Testis (tissue), 3 donors: ENCODE data around the gene PIP4P1. TPM values are rescaled to one million over a fixed set of nuclear protein-coding genes. Genes with fewer than 3 reads are reported as not detected.
"Not testable (repeated sequence)": the region's sequence is repeated elsewhere in the genome, so short reads cannot be mapped to it uniquely, and the experiment has no call there.

Experiments used
- DNase-seq: peaks from one replicate; pipeline ENCODE4 v3.0.0-alpha.2; 2019
- H3K27ac ChIP-seq, 2 donors: fragments of 200-600 bp; sonication (generic); one replicate each; pipeline ENCODE4 v1.5.1; 2019
- H3K27me3 ChIP-seq: fragments of 200-600 bp; sonication (generic); one replicate; pipeline ENCODE4 v1.5.1; 2019
- H3K36me3 ChIP-seq: fragments of 200-600 bp; sonication (generic); one replicate; pipeline ENCODE4 v1.5.1; 2017; ENCODE audit warnings: low read depth; ENCODE audit errors: missing control alignments
- H3K4me1 ChIP-seq: fragments of 200-600 bp; sonication (generic); one replicate; pipeline ENCODE4 v1.5.1; 2019
- H3K4me3 ChIP-seq, 2 donors: fragments of 200-600 bp; sonication (generic); one replicate each; pipeline ENCODE4 v1.5.1; 2017 to 2019
- H3K9me3 ChIP-seq: fragments of 200-600 bp; sonication (generic); one replicate; pipeline ENCODE4 v1.5.1; 2017
- CTCF ChIP-seq, 3 experiments: fragments of 450-650 bp in 2 of 3; fragments of 200-600 bp in 1 of 3; sonication (generic) in 1 of 3; IDR thresholded peaks; one replicate each; pipeline ENCODE4 v1.5.1; 2016 to 2019; ENCODE audit warnings: antibody characterized with exemption in 3 of 3, mild to moderate bottlenecking in 2 of 3, moderate library complexity in 1 of 3
- POLR2A ChIP-seq: fragments of 450-650 bp; IDR thresholded peaks from one replicate; pipeline ENCODE4 v1.6.1; 2017; ENCODE audit warnings: antibody characterized with exemption, mild to moderate bottlenecking, moderate library complexity
- WGBS, 2 donors: methylation state at CpG; one replicate each; pipeline ENCODE4 v1.1.5; 2018; 5-methylcytosine and 5-hydroxymethylcytosine counted together
- intact Hi-C: fragments of 100-400 bp; cut with DNase I; formaldehyde crosslinking; loops from one replicate; pipeline ENCODE4 v1.15.1; 2023; ENCODE audit warnings: low total_unique reads
- polyA plus RNA-seq: library from polyadenylated mRNA; stranded (reverse); fragments of 350-450 nt; fragmentation: Illumina TruSeq; extraction: RNeasy Lipid Tissue Mini Kit (QIAGEN cat#74804); gene quantifications from one replicate; pipeline ENCODE4 v1.2.3, GENCODE V29; 2014; ENCODE audit warnings: low read depth, low replicate concordance; ENCODE audit not compliant: insufficient read depth
- total RNA-seq, 2 donors: library from RNA; depleted of rRNA; stranded (reverse); fragments of >200 nt; gene quantifications; one replicate each; pipeline ENCODE4 v1.2.3, GENCODE V29; 2016

Gene PIP4P1
- total and polyA plus RNA-seq, 3 donors from 2014 or later, result 33.4 to 50.8 (median 38.8) TPM

GRCh38 chr14:20458031-20458789, 3.0 kb downstream of the PIP4P1 start:
- intact Hi-C loops, result loop anchor here (10.0 kb wide), 1 partner anchor 113 kb away; the partner anchor contains the start of gene PARP2
- Histone ChIP-seq H3K9me3 (no peaks in the 10 kb centered on the region), H3K36me3 (no peaks in the 10 kb centered on the region), H3K4me3 (no peak overlapping the region), H3K27me3 (no peaks in the 10 kb centered on the region), H3K4me1 (peaks cover 23% of the 10 kb centered on the region), H3K27ac (peak overlapping the region in 1 of 2 donors; percentile 14)
- no peak for DNase-seq
- TF ChIP-seq CTCF (IDR thresholded peaks at IDR 0.05), result no peak
- no peak for TF ChIP-seq POLR2A
- 63 to 67% methylated on average over 8 of the region's 8 CpGs for WGBS, 2 donors

DNA sequence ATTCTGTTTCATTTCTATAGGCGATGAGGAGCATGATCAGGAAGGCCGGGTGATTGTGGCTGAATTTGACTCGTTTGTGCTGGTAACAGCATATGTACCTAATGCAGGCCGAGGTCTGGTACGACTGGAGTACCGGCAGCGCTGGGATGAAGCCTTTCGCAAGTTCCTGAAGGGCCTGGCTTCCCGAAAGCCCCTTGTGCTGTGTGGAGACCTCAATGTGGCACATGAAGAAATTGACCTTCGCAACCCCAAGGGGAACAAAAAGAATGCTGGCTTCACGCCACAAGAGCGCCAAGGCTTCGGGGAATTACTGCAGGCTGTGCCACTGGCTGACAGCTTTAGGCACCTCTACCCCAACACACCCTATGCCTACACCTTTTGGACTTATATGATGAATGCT, 4.3 kb downstream of the PIP4P1 start:
- DNase-seq, result no peak

GRCh38 chr14:20455355-20456300, 5.6 kb downstream of the PIP4P1 start:
- intact Hi-C loops, result loop anchor here (10.0 kb wide), 1 partner anchor 111 kb away; the partner anchor contains the start of gene PARP2
- 1% methylated on average over 38 to 39 of the region's 39 CpGs for WGBS, 2 donors
- H3K27ac ChIP-seq, result peak overlapping the region; percentile 84 to 91
- H3K27me3 ChIP-seq, result no peaks in the 10 kb centered on the region
- no peaks in the 10 kb centered on the region for H3K9me3 ChIP-seq
- TF ChIP-seq POLR2A (no peak), CTCF (IDR thresholded peaks at IDR 0.05) (no peak)
- peaks cover 22% of the 10 kb centered on the region for H3K4me1 ChIP-seq
- H3K4me3 ChIP-seq, result peak overlapping the region; percentile 69 to 89
- H3K36me3 ChIP-seq, result no peaks in the 10 kb centered on the region
- DNase-seq, result no peak

More for the DNA sequence above, 4.3 kb downstream of the PIP4P1 start:
- intact Hi-C loops, result loop anchor here (10.0 kb wide), 1 partner anchor 112 kb away; the partner anchor contains the start of gene PARP2
- 80 to 81% methylated on average over 13 of the region's 13 CpGs for WGBS, 2 donors
- Histone ChIP-seq H3K9me3 (no peaks in the 10 kb centered on the region), H3K27me3 (no peaks in the 10 kb centered on the region), H3K27ac (peak overlapping the region in 1 of 2 donors; percentile 14), H3K4me3 (no peak overlapping the region), H3K36me3 (no peaks in the 10 kb centered on the region), H3K4me1 (peaks cover 24% of the 10 kb centered on the region)
- TF ChIP-seq POLR2A (no peak), CTCF (IDR thresholded peaks at IDR 0.05) (no peak)

GRCh38 chr14:20454516-20455354, 6.5 kb downstream of the PIP4P1 start, which contains the start of the genes APEX1 and OSGEP:
APEX1 (plus strand) TSS chr14:20455226; CDS start chr14:20455646, 420 bp downstream.
OSGEP (minus strand) TSS chr14:20454812; CDS start chr14:20454683, 129 bp downstream.
- peak within 1 kb of the TSS; percentile 69 to 89 for H3K4me3 ChIP-seq
- peaks cover 14% of the 10 kb centered on the region for H3K4me1 ChIP-seq
- H3K36me3 ChIP-seq, result no peaks in the 10 kb centered on the region
- no peaks in the 10 kb centered on the region for H3K27me3 ChIP-seq
- 0 to 1% methylated on average over 52 to 55 of the region's 56 CpGs for WGBS, 2 donors
- no peaks in the 10 kb centered on the region for H3K9me3 ChIP-seq
- intact Hi-C loops, result loop anchor here (10.0 kb wide), 1 partner anchor 110 kb away; the partner anchor contains the start of gene PARP2
- TF ChIP-seq POLR2A (peak; percentile 19), CTCF (IDR thresholded peaks at IDR 0.05) (no peak)
- peak; percentile 99 for DNase-seq
- peak within 1 kb of the TSS; percentile 84 to 91 for H3K27ac ChIP-seq

DNA sequence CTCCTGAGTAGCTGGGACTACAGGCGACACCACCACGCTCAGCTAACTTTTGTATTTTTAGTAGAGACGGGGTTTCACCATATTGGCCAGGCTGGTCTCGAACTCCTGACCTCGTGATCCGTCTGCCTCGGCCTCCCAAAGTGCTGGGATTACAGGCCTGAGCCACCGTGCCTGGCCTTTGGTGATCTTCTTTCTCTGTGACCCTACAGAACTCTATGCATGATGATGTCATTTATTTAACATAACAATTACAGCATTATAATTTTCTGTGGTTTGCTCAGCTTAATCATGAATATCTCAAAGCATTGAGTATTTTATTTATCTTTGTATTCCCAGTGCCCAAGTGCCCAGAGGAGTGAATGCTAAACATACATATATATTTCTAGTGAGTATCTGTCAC, 8.4 kb downstream of the PIP4P1 start:
- not testable (repeated sequence) for H3K27ac ChIP-seq, H3K4me3 ChIP-seq, H3K27me3 ChIP-seq, DNase-seq, H3K36me3 ChIP-seq, H3K9me3 ChIP-seq
- intact Hi-C loops, result loop anchor here (10.0 kb wide), 1 partner anchor 108 kb away; the partner anchor contains the start of gene PARP2
- peaks cover 14% of the 10 kb centered on the region for H3K4me1 ChIP-seq
- 89 to 91% methylated on average over 8 of the region's 8 CpGs for WGBS, 2 donors
